Activated effector memory CD4-positive, alpha-beta T cell treated with Interleukin-2 at 50 U/mL for 16 hours (primary cell): ENCODE measurements around the gene ITGA11.

Experiments
- DNase-seq: peaks from one replicate; pipeline ENCODE4 v3.0.0-alpha.2; 2020

ITGA11 gene, protein sequence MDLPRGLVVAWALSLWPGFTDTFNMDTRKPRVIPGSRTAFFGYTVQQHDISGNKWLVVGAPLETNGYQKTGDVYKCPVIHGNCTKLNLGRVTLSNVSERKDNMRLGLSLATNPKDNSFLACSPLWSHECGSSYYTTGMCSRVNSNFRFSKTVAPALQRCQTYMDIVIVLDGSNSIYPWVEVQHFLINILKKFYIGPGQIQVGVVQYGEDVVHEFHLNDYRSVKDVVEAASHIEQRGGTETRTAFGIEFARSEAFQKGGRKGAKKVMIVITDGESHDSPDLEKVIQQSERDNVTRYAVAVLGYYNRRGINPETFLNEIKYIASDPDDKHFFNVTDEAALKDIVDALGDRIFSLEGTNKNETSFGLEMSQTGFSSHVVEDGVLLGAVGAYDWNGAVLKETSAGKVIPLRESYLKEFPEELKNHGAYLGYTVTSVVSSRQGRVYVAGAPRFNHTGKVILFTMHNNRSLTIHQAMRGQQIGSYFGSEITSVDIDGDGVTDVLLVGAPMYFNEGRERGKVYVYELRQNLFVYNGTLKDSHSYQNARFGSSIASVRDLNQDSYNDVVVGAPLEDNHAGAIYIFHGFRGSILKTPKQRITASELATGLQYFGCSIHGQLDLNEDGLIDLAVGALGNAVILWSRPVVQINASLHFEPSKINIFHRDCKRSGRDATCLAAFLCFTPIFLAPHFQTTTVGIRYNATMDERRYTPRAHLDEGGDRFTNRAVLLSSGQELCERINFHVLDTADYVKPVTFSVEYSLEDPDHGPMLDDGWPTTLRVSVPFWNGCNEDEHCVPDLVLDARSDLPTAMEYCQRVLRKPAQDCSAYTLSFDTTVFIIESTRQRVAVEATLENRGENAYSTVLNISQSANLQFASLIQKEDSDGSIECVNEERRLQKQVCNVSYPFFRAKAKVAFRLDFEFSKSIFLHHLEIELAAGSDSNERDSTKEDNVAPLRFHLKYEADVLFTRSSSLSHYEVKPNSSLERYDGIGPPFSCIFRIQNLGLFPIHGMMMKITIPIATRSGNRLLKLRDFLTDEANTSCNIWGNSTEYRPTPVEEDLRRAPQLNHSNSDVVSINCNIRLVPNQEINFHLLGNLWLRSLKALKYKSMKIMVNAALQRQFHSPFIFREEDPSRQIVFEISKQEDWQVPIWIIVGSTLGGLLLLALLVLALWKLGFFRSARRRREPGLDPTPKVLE

GRCh38 chr15:68431792-68432401 lies at the start of gene ITGA11:
Gene ITGA11, minus strand, starts transcription at chr15:68432163. Its CDS starts 97 bp downstream, at chr15:68432066.
- no peak for DNase-seq

DNA sequence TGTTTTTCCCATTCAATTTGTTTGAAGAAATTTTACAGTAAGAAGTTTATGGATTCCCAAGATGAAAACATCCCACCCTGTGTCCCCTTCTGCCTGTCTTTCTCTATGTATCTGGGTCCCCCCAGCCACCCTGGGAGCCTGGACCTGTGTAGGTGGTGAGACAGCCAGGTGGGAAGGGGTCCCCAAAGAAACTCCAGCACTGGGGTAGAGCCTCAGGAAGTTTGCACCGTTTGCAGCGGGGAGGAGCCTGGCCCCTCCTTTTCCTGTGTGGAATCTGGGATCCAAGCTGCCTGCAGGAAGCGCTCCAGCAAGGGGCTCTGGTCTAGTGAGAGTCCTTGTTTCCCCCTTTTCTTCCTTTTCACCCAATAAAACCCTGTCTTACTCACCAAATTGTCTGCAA lies 49.4 kb upstream of the ITGA11 start:
- no peak for DNase-seq

DNA sequence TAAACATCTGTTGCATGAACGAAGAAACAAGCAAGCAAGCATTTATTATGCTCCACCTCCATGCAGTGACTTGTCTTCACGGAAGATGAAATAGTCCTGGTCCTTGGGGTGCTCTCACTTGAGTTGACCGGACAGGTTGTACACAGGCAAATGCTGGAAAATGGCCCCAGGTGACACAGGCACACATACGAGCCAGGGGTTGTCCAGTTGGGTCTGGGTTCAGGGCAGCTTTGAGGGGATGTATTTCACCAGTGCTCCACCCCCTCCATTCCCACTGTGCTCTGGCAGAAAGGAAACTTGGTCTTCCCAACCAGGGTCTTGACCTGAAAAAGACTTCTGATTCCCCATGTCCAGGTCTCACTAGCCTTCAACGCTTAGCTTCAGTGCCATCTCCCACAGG lies 48.3 kb upstream of the ITGA11 start:
- no peak for DNase-seq

DNA sequence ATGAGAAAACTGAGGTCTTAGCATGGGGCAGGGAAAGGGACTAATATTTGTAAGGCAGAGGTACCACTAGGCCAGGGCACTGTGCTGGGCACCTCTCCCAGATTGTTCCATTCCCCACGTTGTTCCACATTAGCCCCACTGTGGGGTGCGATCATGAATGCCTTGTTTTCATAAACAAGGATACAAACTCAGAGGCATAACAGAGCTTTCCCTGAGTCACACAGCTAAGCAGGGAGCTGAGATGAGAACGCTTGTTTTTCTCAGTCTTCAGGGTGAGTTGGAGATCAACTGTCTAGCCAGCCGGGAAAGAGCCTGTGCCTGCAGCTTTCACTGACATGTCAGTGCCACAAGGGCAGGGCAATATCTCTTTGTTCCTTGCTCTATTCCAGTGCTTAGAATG lies 47.9 kb upstream of the ITGA11 start:
- DNase-seq = no peak

GRCh38 chr15:68479406-68479805 lies 47.4 kb upstream of the ITGA11 start:
- DNase-seq = no peak

DNA sequence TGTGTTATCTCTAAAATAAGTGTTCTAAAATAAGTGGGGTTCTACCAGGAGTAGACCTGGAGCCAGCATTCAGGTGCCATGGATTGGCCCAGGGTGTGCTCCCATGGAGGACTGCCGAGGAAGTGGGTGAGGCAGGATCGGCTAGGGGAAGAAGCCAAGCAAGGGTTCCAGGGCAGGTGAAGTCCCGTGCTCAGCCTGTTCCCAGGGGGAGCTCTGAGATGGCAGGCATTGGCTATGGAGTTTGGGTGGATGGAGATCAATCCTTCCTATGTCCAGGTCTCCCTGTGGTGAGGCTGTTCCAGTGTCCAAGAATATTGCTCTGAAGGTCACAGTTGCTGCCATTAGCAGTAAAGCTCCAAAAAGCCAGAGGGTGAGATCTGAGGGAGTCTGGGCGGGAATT lies 46.9 kb upstream of the ITGA11 start:
- DNase-seq = no peak

- no peak for DNase-seq
Measured at GRCh38 chr15:68475449-68475848, 43.5 kb upstream of the ITGA11 start.

GRCh38 chr15:68471541-68471940 lies 39.6 kb upstream of the ITGA11 start:
- no peak for DNase-seq

GRCh38 chr15:68470976-68471375 lies 39.0 kb upstream of the ITGA11 start:
- DNase-seq = no peak

DNA sequence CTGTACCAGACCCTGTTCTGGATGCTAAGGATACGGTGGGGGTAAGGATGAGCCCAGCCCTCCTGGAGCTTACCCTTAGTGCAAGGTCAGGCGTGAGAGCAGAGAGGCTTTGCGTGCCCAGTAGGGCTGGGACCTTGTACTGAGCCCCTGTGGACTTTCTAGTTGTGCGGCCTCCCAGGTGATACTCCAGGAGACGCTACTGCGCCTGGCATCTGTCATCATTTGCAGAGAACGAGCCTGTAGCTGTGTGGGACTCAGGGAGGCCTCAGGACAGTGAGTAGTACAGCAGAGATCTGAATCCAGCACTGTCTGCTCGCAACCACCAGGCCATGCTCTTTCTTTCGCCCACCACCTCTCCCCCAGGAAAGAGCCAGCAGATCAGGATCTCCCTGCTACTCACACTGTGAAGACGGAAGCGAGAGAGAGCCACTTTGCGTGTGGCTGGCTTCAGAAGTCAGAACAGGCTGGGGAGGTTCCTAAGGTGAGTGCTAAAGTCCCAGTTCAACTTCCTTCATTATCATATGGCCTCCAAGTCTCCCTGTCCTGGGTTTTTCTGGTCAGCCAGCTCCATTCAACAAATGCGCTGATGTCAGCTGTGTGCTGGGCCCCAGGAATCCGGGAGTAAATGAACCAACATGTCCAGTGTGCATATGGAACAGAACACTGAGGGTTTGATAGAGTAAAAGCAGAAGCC lies 38.2 kb upstream of the ITGA11 start:
- DNase-seq = no peak

GRCh38 chr15:68469162-68470048 lies 37.4 kb upstream of the ITGA11 start:
- DNase-seq = no peak

DNA sequence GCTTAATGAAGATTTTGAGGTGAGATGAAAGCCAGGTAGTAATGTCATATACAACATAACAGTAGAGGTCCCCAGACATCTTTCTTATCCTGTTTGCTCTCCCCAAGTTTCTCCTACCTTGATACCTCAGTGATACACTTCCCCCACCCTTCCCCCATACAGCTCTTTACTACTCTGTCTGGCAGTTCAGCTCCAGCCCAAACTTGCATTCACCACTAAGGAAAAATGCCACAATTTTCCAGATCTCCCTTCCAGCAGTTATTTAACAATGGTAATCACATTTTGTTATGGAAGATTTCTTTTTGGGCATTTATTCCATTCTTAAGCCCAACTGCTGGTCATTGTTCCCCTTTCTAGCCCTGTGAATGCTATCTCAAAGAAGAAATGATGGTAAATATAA lies 34.9 kb upstream of the ITGA11 start:
- no peak for DNase-seq

DNA sequence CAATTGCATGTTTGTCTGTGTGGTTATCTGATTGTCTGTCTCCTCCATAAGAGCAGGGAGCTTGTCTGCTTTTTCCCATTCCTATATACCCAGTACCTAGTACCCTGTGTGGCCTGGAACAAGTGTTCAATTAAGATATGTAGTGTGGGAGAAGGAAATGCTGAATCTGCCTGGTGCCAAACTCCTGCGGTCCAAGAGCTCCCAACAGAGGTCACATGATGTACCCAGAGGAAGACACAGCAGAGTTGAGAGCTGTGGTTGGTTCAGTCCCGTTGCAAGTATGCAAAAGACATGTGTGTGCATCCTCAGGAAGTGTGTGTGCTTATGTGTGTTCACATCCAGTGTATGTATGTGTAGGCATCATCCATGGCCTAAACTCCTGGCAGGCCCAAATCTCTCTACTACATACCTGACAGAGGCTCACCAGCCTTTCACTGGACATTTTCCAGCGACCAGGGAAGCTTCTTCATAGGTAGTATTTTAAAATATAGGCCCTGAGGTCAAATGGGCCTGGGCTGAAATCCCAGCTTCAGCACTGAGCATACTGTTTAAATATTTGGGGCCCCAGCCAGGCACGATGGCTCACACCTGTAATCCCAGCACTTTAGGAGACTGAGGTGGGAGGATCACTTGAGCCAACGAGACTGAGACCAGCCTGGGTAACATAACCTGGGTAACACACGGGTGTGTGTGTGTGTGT lies 34.0 kb upstream of the ITGA11 start:
- no peak for DNase-seq

GRCh38 chr15:68464448-68465090 lies 32.6 kb upstream of the ITGA11 start:
- DNase-seq = no peak

DNA sequence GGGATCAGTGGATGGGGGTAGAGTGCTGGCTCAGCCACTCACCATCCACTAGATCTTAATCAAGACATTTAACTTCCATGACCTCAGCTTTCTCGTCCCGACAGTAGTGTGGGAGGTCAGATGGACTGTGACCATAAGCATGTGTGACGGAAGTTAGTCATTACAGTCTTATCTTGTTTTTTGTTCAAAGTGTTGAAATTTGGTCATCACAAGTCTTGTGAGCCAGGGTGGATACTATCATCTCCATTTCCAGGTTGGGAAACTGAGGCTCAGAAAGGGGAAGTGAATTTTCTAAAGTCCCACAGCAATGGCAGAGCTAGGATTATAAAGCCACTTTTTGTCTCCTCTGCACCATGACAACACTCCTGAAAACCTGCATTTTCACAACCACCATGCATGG lies 32.0 kb upstream of the ITGA11 start:
- DNase-seq = no peak

DNA sequence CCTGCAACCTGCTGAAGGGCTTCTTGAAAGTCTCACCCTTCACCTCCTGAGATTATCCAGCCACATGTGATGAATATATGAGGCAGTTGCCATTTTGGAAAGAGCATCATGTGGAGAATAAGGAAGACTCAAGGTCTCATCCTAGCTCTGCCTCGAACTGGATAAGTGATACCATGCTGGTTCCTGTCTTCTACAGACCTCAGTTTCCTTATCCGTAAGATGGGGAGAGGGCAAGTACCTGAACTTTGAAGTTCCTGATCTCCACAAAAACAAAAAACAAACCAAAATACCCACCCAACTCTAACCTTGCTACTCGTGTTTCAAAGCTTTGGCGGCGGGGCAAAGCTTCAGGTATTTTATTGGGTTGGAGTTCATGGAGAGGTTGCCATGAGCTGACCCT lies 31.5 kb upstream of the ITGA11 start:
- no peak for DNase-seq

- no peak for DNase-seq
Measured at GRCh38 chr15:68460166-68460565, 28.2 kb upstream of the ITGA11 start.

- no peak for DNase-seq
Measured at GRCh38 chr15:68450192-68450591, 18.2 kb upstream of the ITGA11 start.

- DNase-seq = no peak
Measured at GRCh38 chr15:68449389-68449788, 17.4 kb upstream of the ITGA11 start.
